Kidney epithelial cell (primary cell): ENCODE measurements around the gene CALN1. TPM values are rescaled to one million over a fixed set of nuclear protein-coding genes. Genes with fewer than 3 reads are reported as not detected.

Source experiments
- DNase-seq: peaks from one replicate; pipeline ENCODE4 v3.0.0-alpha.2; 2010; ENCODE audit warnings: low read depth
- H3K27me3 ChIP-seq: 2 replicates; pipeline ENCODE4 v1.6.0; 2011; ENCODE audit warnings: low read length; ENCODE audit not compliant: control insufficient read depth, insufficient read depth
- H3K36me3 ChIP-seq: 2 replicates; pipeline ENCODE4 v1.5.1; 2011; ENCODE audit warnings: low read length; ENCODE audit not compliant: control insufficient read depth, insufficient read depth
- H3K4me3 ChIP-seq: 2 replicates; pipeline ENCODE4 v1.5.1; 2011; ENCODE audit warnings: low read depth, mild to moderate bottlenecking, control low read depth, low read length
- CTCF ChIP-seq: IDR thresholded peaks from 2 replicates; pipeline ENCODE4 v1.5.1; 2011; ENCODE audit warnings: mild to moderate bottlenecking, moderate library complexity, low read length, control low read depth, inconsistent platforms; ENCODE audit not compliant: insufficient read depth, poor library complexity, severe bottlenecking
- total RNA-seq: library from RNA; depleted of rRNA; stranded (reverse); fragments of >200 nt; gene quantifications from 2 replicates; pipeline ENCODE4 v1.2.3, GENCODE V29; 2015

The CALN1 gene
- total RNA-seq, 1 donor from 2014 or later, result not detected

DNA sequence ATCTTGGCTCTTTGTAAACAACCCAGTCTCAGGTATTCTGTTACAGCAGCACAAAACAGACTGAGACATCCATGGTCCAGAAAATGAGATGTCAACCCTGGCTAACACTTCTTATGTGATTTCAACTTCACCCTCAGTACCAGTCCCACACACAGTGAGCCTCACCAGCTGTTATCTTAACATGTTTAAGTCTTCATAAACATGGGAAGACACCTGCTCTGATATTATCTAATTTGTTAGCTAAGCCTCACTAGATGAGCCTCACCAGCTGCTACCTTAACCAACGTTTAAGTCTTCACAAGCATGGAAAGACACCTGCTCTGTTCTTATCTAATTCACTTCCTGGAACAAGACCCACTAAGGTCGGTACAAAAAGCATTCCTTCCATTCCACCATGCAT lies 130.8 kb downstream of the CALN1 start:
- H3K36me3 ChIP-seq, result no peaks in the 10 kb centered on the region
- no peak for TF ChIP-seq CTCF
- no peak for DNase-seq

GRCh38 chr7:72279203-72279602 lies 132.9 kb downstream of the CALN1 start:
- DNase-seq, result no peak
- H3K36me3 ChIP-seq, result no peaks in the 10 kb centered on the region
- no peak overlapping the region for H3K4me3 ChIP-seq
- no peak for TF ChIP-seq CTCF
- no peaks in the 10 kb centered on the region for H3K27me3 ChIP-seq

More for the DNA sequence above, 130.8 kb downstream of the CALN1 start:
- no peaks in the 10 kb centered on the region for H3K27me3 ChIP-seq
- H3K4me3 ChIP-seq, result no peak overlapping the region

DNA sequence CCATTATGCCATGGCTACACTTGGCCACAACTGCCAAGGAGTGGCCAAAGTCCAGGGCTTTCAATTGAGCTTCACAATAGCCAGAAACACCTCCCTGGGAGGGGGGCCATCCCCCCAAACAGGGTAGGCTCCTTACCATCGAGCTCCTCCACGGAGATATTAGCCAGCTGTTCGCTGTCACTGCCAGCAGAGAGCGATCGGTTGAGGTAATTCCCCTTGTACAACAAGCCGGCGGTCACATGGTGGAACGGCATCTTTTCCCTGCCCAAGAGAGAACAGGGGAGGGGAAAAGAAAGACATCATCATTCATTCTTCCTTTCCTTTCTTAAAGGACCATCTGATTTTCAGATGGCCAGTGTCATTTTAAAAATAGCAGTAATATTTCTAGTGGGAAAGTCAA lies 133.6 kb downstream of the CALN1 start:
- Histone ChIP-seq H3K4me3 (no peak overlapping the region), H3K36me3 (no peaks in the 10 kb centered on the region), H3K27me3 (no peaks in the 10 kb centered on the region)
- TF ChIP-seq CTCF, result no peak
- no peak for DNase-seq

DNA sequence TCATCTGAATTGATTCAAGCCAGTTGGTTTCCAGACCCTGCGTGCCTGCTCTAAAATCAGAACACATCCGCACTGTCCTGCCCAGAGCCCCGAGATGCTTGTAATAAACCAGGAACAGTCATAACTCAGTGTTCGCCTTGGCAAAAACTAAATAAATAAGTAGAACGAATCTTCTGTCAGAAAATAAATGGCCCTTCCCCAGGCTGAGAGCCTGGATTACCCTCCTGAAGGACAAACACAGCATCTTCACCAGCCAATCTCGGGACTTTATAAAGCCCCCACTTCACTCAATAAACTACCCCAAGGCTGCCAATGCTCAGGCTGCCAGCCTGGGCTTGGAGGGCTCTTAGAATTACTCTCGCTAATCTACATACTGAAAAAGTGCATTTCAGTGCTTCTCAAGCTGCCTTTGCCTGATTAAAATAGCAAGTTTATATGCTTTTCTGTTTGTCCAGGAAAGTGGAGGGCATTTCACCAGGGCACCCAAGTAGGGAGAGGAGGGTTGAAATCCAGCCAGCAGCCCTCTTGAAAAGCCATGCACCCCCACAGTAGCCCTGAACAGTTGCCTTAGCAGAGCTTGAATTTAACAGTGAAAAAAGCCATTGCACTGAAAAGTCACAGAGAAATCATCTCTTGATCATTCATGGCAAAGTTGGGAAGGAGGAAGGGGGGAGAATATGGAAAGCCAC lies 136.6 kb downstream of the CALN1 start:
- no peaks in the 10 kb centered on the region for H3K36me3 ChIP-seq
- no peak for TF ChIP-seq CTCF

DNA sequence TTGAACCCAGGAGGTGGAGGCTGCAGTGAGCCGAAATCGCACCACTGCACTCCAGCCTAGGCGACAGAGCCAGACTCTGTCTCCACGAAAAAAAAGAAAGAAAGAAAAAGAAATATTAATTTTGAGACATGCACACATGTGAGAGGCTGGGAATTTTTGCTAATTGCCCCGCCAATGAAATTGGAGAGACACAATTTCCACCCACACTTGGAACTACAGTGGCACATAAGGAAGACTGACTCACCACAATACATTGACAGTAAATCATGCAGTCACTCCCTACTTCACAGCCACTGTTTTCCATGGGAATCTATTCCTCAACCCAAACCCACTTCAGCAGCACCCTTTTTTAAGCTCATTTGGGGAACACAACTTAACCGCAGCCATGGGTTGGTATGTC lies 139.7 kb downstream of the CALN1 start:
- H3K4me3 ChIP-seq, result no peak overlapping the region
- H3K36me3 ChIP-seq, result no peaks in the 10 kb centered on the region
- H3K27me3 ChIP-seq, result no peaks in the 10 kb centered on the region
- no peak for DNase-seq
- TF ChIP-seq CTCF, result no peak

More for the DNA sequence above, 136.6 kb downstream of the CALN1 start:
- H3K4me3 ChIP-seq, result no peak overlapping the region
- H3K27me3 ChIP-seq, result no peaks in the 10 kb centered on the region
- DNase-seq, result no peak

- DNase-seq, result no peak
- TF ChIP-seq CTCF, result no peak
- H3K36me3 ChIP-seq, result no peaks in the 10 kb centered on the region
Observed at GRCh38 chr7:72268796-72269195, 143.3 kb downstream of the CALN1 start.

More at GRCh38 chr7:72268796-72269195, 143.3 kb downstream of the CALN1 start:
- H3K4me3 ChIP-seq, result no peak overlapping the region
- H3K27me3 ChIP-seq, result no peaks in the 10 kb centered on the region
